K562 (cell line): Measurements from ENCODE around the gene AHI1.

Source experiments
- ARNT ChIP-seq, 2 experiments: fragments of 450-650 bp; IDR thresholded peaks; 2 replicates each; pipeline ENCODE4 v1.6.1; 2016; ENCODE audit warnings: mild to moderate bottlenecking in 1 of 2
- ATF2 ChIP-seq: sonication (generic); formaldehyde crosslinking; IDR thresholded peaks from 2 replicates; pipeline ENCODE4 v1.8.1; 2022; ENCODE audit warnings: missing genetic modification reagents
- CHD2 ChIP-seq: IDR thresholded peaks from 2 replicates; pipeline ENCODE4 v1.6.1; 2011; ENCODE audit warnings: low read depth, low read length
- KAT7 ChIP-seq: sonication (generic); formaldehyde crosslinking; IDR thresholded peaks from 2 replicates; pipeline ENCODE4 v1.8.0; 2022; ENCODE audit warnings: missing genetic modification reagents, mild to moderate bottlenecking, borderline replicate concordance
- RFX5 ChIP-seq: IDR thresholded peaks from 2 replicates; pipeline ENCODE4 v1.6.1; 2011; ENCODE audit warnings: low read depth, mild to moderate bottlenecking, improper control_type of control experiment, low read length
- TCF7 ChIP-seq: sonication (generic); IDR thresholded peaks from 2 replicates; pipeline ENCODE4 v1.6.1; 2016; ENCODE audit warnings: antibody characterized with exemption, borderline replicate concordance
- TF ChIP-seq, protein P1 (sequence below): sonication (generic); formaldehyde crosslinking; IDR thresholded peaks from 2 replicates; pipeline ENCODE4 v1.8.1; 2023; ENCODE audit warnings: mild to moderate bottlenecking, missing genetic modification reagents

GRCh38 chr6:135250234-135250633 lies 247.3 kb downstream of the AHI1 start:
- no peak for TF ChIP-seq ARNT (IDR thresholded peaks at IDR 0.05)
- no peak for TF ChIP-seq CHD2
- TF ChIP-seq, protein P1, sequence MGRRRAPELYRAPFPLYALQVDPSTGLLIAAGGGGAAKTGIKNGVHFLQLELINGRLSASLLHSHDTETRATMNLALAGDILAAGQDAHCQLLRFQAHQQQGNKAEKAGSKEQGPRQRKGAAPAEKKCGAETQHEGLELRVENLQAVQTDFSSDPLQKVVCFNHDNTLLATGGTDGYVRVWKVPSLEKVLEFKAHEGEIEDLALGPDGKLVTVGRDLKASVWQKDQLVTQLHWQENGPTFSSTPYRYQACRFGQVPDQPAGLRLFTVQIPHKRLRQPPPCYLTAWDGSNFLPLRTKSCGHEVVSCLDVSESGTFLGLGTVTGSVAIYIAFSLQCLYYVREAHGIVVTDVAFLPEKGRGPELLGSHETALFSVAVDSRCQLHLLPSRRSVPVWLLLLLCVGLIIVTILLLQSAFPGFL, result no peak
- no peak for TF ChIP-seq RFX5
- no peak for TF ChIP-seq TCF7
- no peak for TF ChIP-seq ATF2
- no peak for TF ChIP-seq KAT7 (CRISPR knock-in tag)
